Dendritic cell treated with granulocyte-macrophage colony-stimulating factor and Interleukin-4, amounts not matched to agents 40 ng/mL and 50 ng/mL, for 4 days (primary cell): Measurements from ENCODE around the gene WRAP73.

Source experiments
- H3K27ac Mint-ChIP-seq: one replicate; pipeline ENCODE4 v1.8.0; 2022; ENCODE audit warnings: mild to moderate bottlenecking, mixed read lengths
- H3K27me3 Mint-ChIP-seq: one replicate; pipeline ENCODE4 v1.8.0; 2022; ENCODE audit warnings: mild to moderate bottlenecking, mixed read lengths
- H3K36me3 Mint-ChIP-seq: one replicate; pipeline ENCODE4 v1.8.0; 2022; ENCODE audit warnings: low read depth, mixed read lengths
- H3K4me1 Mint-ChIP-seq: one replicate; pipeline ENCODE4 v1.8.0; 2022; ENCODE audit warnings: low read depth, mixed read lengths
- H3K4me3 Mint-ChIP-seq: one replicate; pipeline ENCODE4 v1.8.0; 2022; ENCODE audit warnings: mild to moderate bottlenecking, moderate library complexity, mixed read lengths
- H3K9me3 Mint-ChIP-seq: one replicate; pipeline ENCODE4 v1.8.0; 2022; ENCODE audit warnings: mixed read lengths
- intact Hi-C: fragments of 100-400 bp; cut with micrococcal nuclease; formaldehyde crosslinking; loops from one replicate; pipeline ENCODE4 v1.15.0; 2022

WRAP73 gene

DNA sequence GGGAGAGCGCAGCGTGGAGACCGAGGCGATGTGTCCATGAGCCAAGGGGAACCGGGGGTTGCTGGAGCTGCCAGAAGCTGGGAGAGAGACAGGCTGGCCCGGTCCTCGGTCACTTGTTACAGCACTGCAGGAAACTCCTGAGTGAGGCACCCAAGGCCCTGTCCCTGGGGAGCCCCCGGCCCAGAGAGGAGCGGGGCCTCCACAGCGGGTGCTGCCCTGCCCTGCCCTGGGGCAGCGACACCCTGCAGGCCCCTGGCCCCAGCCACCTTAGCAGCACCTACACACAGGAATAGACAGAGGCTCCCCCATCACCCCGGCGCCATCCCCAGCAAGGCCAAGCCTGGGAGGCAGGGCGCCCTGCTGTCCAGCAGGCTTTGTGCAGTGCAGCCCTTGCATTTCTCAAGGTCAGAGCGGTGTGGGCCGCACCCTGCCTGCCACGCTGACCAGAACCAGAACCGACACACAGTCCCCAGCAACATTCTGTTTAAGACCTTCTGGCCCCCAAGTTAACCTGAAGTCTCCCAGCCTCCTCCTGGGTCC is 32.0 kb downstream of the WRAP73 start:
- Mint-ChIP-seq H3K4me1 (peaks cover 20% of the 10 kb centered on the region), H3K27ac (no peak overlapping the region), H3K36me3 (no peaks in the 10 kb centered on the region), H3K4me3 (no peak overlapping the region), H3K9me3 (no peaks in the 10 kb centered on the region), H3K27me3 (peaks cover 28% of the 10 kb centered on the region)
- intact Hi-C loops = no loop called here

DNA sequence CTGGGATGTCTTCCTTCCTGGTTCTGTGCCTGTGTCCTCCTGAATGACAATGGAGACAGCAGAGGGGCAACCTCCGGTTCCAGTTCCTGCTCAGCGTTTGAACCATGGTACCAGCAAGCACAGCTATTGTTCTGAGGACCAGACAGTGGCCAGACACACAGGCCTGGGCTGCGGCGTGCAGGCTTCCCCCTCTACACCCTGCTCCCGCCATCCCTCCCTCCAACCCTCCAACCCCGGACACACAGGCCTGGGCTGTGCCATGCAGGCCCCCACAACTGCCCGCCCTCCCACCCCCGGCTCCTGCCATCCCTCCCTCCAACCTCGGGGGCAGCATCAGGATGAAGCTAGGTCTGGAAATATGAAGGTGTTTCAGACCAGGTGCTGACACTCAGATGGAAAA is 33.0 kb downstream of the WRAP73 start:
- H3K27ac Mint-ChIP-seq = no peak overlapping the region
- H3K9me3 Mint-ChIP-seq = no peaks in the 10 kb centered on the region
- intact Hi-C loops = no loop called here
- peaks cover 13% of the 10 kb centered on the region for H3K4me1 Mint-ChIP-seq
- no peaks in the 10 kb centered on the region for H3K36me3 Mint-ChIP-seq
- H3K4me3 Mint-ChIP-seq = no peak overlapping the region
- H3K27me3 Mint-ChIP-seq = peaks cover 38% of the 10 kb centered on the region

DNA sequence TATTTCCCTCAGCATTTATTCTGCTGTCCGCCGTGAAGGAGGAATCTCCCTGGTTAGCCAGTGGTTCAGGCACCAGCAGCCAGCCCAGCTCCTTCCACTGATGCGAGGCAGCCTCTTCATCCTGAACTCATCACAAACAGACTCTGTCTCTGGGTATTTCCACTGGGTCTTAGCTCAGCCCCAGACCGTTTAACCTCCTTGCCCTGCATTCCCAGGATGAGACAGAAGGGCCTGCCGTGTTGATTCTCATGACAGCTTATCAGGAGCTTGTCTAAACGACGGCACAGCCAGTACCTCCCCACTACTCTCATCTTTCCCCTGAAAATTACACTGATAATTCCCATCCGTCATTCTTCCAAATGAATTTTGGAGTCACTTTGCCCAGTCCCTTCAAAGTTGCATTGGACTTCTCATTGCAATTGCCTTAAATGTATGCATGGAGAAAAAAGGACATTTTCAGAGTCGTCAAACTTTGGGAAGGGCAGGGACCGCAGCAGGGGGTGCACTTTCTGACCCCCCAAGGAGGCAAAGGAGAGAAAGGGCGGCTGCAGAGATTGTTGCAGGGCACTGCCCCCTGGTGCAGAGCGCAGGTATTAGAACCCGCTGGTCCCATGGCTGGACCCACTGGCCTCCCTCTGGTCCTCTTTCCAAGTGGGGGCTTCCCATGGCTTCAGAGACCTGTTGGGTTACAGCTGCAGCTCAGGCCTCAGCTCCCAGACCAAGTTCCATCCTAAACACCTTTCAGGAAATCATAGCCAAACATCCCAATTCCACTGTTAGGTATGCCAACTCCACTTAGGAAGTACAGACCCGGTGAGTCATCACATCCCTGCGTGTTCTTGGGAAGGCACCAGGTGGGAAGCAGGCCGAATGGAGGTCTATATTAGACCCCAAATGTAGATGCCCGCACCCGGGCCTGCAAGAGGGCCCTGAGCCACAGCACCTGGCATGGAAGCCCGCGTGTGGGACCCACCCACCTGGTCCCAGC is 34.9 kb downstream of the WRAP73 start:
- Mint-ChIP-seq H3K4me3 (no peak overlapping the region), H3K4me1 (peaks cover 26% of the 10 kb centered on the region), H3K9me3 (no peaks in the 10 kb centered on the region), H3K27me3 (peaks cover 50% of the 10 kb centered on the region), H3K36me3 (no peaks in the 10 kb centered on the region), H3K27ac (no peak overlapping the region)
- intact Hi-C loops = no loop called here

DNA sequence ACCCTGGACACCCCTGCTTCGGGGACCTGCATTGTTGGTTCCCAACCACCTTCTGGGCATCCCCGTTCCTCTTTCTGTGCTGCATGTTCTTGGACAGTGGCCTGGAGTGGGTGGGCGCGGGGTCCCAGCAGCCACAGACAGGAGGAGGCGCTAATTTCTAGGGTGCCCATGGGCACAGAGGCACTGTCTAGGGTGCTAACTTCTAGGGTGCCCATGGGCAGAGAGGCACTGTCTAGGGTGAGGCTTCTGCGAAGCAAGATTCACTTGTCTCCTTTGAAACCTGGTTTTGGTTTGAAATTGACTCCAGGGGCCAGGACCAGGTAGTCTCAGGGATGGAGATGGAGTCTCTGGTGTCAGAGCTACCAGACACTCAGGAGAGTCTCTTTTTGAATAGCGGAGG is 37.8 kb downstream of the WRAP73 start:
- intact Hi-C loops = no loop called here
- H3K4me3 Mint-ChIP-seq = peak overlapping the region; percentile 79
- no peaks in the 10 kb centered on the region for H3K9me3 Mint-ChIP-seq
- H3K36me3 Mint-ChIP-seq = no peaks in the 10 kb centered on the region
- peaks cover 54% of the 10 kb centered on the region for H3K27me3 Mint-ChIP-seq
- no peak overlapping the region for H3K27ac Mint-ChIP-seq
- H3K4me1 Mint-ChIP-seq = peaks cover 26% of the 10 kb centered on the region

DNA sequence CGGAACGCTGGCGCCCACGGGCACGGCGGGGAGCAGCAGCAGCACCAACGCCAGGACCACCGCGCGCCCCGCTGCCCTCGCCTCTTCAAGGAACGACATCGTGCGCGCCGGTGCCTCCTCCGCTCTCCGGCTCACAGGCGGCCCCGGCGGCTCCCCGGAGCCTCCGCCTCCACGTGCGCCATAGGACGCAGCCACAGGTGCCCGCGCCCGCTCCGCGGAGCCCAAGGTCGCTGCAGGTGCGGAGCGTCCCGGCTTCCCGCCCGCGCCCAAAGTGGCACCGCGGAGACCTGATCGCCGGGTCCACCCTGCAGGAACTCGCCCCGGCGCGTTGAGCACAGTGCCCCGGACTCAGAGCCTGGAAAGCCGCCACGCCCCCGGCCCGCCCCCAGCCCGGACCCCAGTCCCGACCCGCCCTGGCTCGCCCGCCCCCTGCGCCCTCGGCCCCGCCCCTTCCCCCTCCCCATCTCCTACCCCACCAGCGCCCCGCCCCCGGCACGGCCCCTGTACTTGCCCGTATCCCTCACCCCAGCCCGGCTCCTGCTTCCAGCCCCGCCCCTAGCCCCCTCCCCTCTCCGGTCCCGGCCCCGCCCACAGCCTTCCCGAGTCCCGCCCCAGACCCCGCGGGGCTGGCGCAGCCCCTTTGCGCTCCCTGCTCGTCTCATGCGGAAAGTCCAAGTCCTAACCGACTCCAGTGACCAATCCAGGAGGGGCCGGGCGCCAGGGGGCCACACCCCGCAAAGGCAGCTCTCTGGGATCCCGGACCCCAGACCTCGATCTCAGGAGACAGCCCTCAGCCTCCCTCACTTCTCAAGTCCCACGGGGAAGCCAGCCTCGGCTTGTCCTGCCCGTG is 38.5 kb downstream of the WRAP73 start, which contains the start of gene MEGF6:
Gene MEGF6, minus strand, starts transcription at position 339 of the 850 bp plus-strand sequence. Its CDS starts 240 bp downstream, at position 99.
- H3K9me3 Mint-ChIP-seq = no peaks in the 10 kb centered on the region
- intact Hi-C loops = no loop called here
- H3K4me1 Mint-ChIP-seq = peaks cover 26% of the 10 kb centered on the region
- H3K27me3 Mint-ChIP-seq = peaks cover 52% of the 10 kb centered on the region
- no peak within 1 kb of the TSS for H3K27ac Mint-ChIP-seq
- H3K36me3 Mint-ChIP-seq = no peaks in the 10 kb centered on the region
- peak within 1 kb of the TSS; percentile 79 for H3K4me3 Mint-ChIP-seq

DNA sequence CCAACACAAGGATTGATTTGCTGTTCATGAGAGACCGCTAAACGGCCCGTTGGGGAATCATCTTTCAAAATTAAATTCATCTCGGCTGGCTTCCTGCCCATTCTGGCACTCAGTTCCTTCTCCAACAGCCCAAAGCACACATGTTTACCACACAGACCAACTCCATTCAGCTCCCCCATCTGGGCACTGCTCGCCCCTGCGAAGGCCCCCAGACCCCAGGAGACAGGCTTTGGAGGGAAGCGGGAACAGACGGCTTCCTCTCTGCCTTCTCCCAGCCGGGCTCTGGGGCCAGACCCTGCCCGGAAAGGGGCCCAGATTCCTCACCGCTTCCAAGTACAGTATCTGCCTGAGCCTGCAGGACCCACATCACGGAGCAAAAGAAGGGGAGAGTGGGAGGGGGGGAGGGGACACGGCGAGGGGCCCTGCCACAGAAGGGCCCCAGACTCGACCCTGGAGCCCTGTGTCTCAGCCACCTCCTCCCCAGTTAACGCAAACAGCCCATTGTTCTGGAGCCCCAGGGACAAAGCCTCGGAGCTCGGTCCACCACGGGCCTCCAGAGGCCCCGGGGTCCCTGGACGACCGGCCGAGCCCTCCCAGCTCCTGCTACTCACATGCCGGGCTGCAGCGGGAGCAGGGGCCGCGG is 39.3 kb downstream of the WRAP73 start:
- Mint-ChIP-seq H3K4me3 (peak overlapping the region; percentile 62), H3K36me3 (no peaks in the 10 kb centered on the region), H3K27me3 (peaks cover 49% of the 10 kb centered on the region), H3K9me3 (no peaks in the 10 kb centered on the region), H3K4me1 (peaks cover 26% of the 10 kb centered on the region), H3K27ac (no peak overlapping the region)
- intact Hi-C loops = no loop called here

DNA sequence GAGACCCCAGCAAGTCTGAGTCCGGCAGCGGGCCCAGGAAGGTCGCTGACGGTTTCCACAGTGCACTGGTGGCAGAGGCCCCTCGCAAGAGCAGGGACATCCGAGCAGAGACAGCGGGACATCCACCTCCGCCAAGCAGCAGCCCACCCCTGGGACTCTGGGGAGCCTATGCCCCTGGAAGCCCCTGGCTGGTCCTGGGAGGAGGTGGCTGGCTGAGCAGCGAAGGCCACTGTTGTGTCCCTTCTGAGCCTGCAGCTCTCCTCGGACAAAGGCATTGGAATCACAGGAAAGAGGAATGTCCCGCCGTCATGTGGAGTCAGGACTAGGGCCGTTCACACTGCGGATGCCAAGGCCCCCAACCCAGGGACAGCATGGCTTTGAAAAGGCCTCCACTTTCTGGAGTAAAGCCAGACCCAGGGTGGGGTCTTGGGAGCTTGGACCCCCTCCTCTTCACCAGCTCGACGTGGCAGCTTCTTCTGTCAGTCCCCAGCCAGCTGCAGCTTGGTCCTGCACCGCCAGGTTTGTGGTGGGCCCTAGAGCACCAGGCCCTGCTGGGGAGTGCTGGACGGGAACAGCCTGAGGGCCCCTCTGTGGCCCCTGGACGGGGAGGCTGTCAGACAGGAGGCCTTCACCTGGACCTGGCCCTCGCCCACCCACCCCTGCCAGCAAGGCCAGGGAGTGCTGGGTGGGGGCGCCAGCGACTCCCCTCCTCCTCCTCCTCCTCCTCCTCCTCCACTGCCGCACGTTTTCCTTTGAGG is 40.0 kb downstream of the WRAP73 start:
- intact Hi-C loops = no loop called here
- H3K36me3 Mint-ChIP-seq = no peaks in the 10 kb centered on the region
- no peaks in the 10 kb centered on the region for H3K9me3 Mint-ChIP-seq
- H3K27ac Mint-ChIP-seq = peak overlapping the region; percentile 33
- no peak overlapping the region for H3K4me3 Mint-ChIP-seq
- H3K4me1 Mint-ChIP-seq = peaks cover 26% of the 10 kb centered on the region
- peaks cover 48% of the 10 kb centered on the region for H3K27me3 Mint-ChIP-seq

DNA sequence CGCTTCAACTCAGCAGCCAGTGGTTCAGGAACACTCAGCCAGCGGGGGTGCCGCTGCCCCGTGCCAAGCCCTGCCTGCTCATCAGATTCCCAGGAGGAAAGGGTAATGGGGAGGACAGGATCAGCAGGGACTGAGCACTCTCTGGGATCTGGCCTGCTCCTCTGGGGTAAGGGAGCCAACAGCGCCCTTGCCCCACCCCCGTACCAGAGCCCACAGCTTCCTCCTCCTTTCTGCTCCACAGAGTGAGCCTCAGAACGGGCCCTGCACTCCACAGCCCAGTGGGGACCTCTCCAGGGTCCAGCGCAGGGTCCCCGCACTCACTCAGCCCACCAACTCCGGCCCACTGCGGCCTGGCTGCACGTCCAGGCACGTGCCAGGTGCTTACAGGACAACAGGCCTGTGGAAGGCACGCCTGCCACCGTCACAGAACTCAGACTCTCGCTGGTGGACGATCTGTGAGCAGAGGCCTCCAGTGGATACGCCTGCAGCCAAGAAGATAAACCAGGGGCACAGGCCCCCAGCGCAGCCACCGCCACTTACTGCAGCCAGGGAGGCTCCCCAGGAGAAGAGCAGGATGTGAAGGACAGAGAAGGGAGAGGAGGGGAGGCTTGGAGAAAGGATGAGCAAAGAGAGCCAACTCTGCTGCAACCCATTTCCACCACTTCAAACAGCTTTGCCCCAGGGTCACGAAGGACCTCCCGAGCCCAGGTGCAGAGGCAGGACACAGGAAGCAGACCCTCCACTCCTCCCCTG is 40.7 kb downstream of the WRAP73 start:
- Mint-ChIP-seq H3K36me3 (no peaks in the 10 kb centered on the region), H3K9me3 (no peaks in the 10 kb centered on the region), H3K27ac (peak overlapping the region; percentile 33), H3K4me1 (peaks cover 26% of the 10 kb centered on the region), H3K27me3 (peaks cover 43% of the 10 kb centered on the region), H3K4me3 (no peak overlapping the region)
- intact Hi-C loops = no loop called here

DNA sequence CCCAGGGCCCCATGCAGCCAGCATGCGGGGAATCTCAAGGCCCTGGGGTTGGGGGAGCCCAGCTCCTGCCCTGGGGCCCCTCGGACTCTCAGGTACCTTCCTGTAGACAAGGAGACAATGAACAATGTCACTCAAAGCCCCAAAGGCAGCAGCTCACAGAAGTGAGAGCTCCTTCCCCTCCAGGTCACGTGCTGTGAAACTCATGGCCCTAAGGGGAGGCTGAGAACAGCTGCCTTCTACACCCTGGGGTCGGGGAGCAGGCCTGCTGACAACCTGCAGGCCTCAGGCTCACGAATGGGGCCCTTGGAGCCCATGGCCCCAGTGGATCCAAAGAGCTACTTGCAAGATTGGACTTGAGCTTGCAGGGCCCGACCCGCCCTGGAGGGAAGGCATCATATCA is 41.7 kb downstream of the WRAP73 start:
- peaks cover 35% of the 10 kb centered on the region for H3K27me3 Mint-ChIP-seq
- no peak overlapping the region for H3K4me3 Mint-ChIP-seq
- H3K27ac Mint-ChIP-seq = no peak overlapping the region
- H3K9me3 Mint-ChIP-seq = no peaks in the 10 kb centered on the region
- intact Hi-C loops = no loop called here
- peaks cover 26% of the 10 kb centered on the region for H3K4me1 Mint-ChIP-seq
- H3K36me3 Mint-ChIP-seq = no peaks in the 10 kb centered on the region

DNA sequence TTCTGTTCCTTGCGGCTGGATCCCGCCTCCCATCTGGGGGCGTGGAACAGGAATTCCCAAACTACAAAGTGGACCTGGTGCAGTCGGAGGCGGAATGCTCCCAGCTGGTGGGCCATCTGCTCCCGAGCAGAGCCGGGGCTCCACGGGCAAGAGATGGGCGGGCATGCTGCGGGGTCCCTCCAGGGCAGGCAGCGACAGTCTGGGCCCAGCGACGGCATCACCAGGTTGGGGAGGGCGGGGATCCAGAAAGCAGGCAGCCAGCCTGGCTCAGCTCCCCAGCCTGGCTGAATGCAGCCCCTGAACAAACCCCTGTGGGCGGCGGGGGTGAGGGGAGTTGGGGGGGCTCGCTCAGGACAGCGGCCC is 42.2 kb downstream of the WRAP73 start:
- peaks cover 26% of the 10 kb centered on the region for H3K4me1 Mint-ChIP-seq
- peaks cover 30% of the 10 kb centered on the region for H3K27me3 Mint-ChIP-seq
- H3K4me3 Mint-ChIP-seq = no peak overlapping the region

DNA sequence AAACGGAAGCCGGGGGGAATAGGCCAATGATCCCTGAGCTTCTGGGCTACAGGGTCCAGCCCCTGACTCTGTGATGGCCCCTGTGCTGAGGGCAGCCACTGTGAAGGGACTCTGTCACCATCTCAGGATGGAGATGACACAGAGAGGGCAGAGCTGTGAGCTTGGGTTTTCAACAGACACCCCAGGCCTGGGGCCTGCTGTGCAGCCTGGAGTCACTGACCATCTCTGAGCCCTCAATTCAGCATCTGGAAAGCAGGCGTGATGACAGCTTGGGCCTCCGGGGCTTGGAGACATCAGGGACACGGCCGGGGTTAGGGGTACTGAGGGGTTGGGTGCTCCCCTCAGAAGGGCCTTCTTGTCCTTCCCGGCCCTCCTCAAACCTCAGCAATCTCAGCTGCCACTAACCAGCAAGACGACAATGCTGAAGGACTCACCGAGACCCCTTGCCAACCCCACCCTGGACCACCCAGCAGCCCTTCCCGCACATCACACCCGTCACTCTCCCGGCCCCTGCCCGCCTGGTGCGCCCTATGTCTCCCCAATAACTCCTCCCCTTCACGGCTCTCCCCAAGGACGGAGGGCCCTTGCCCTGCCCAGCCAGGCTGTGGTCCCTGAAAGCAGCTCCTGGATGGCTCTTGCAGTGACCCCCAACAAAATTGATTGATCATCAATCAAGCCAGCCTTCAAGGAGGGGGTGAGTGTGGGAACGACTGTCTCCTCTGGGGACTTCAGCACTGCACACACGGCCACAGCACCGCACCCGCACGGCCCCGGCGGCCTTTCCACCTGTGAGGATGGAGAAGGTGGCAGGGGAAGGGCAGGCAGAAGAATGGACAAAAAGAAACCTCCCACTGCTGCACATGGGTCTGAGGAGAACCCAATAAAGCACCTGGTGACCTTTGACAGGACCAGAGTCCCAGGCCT is 42.9 kb downstream of the WRAP73 start:
- intact Hi-C loops = no loop called here
- H3K27ac Mint-ChIP-seq = no peak overlapping the region
- no peaks in the 10 kb centered on the region for H3K36me3 Mint-ChIP-seq
- peaks cover 25% of the 10 kb centered on the region for H3K4me1 Mint-ChIP-seq
- no peak overlapping the region for H3K4me3 Mint-ChIP-seq
- H3K27me3 Mint-ChIP-seq = peaks cover 23% of the 10 kb centered on the region
- no peaks in the 10 kb centered on the region for H3K9me3 Mint-ChIP-seq

More for the DNA sequence above, 42.2 kb downstream of the WRAP73 start:
- H3K36me3 Mint-ChIP-seq = no peaks in the 10 kb centered on the region
- no peak overlapping the region for H3K27ac Mint-ChIP-seq
- no peaks in the 10 kb centered on the region for H3K9me3 Mint-ChIP-seq
- intact Hi-C loops = no loop called here
